Ovary (tissue), 9 donors: Measurements from ENCODE around the gene EGF. TPM values are rescaled to one million over a fixed set of nuclear protein-coding genes. Genes with fewer than 3 reads are reported as not detected.

ENCODE experiments used
- DNase-seq, 5 donors: peaks; one replicate each; pipeline ENCODE4 v3.0.0-alpha.2; 2019 to 2020
- H3K27ac ChIP-seq, 2 donors: fragments of 200-600 bp; one replicate each; pipeline versions ENCODE4 v1.5.1 to v1.8.0; 2019 to 2022
- H3K27me3 ChIP-seq: fragments of 200-600 bp; one replicate; pipeline ENCODE4 v1.8.0; 2022
- H3K36me3 ChIP-seq: fragments of 200-600 bp; sonication (generic); one replicate; pipeline ENCODE4 v1.5.1; 2019
- H3K4me1 ChIP-seq: one replicate; pipeline ENCODE4 v1.8.1; 2013; ENCODE audit warnings: mild to moderate bottlenecking, moderate library complexity; ENCODE audit not compliant: insufficient read depth
- H3K4me3 ChIP-seq: fragments of 200-600 bp; sonication (generic); one replicate; pipeline ENCODE4 v1.5.1; 2017
- H3K9me3 ChIP-seq, 2 donors: fragments of 200-600 bp in 1 of 2; sonication (generic) in 1 of 2; one replicate each; pipeline versions ENCODE4 v1.5.1 to v1.8.1; 2013 to 2019; ENCODE audit warnings: mild to moderate bottlenecking in 1 of 2, moderate library complexity in 1 of 2
- CTCF ChIP-seq, 3 donors: fragments of 450-650 bp in 2 of 3; fragments of 200-600 bp in 1 of 3; IDR thresholded peaks; one replicate each; pipeline versions ENCODE4 v1.5.1 to v1.8.0; 2016 to 2022; ENCODE audit warnings: antibody characterized with exemption in 3 of 3, mild to moderate bottlenecking in 1 of 3
- EP300 ChIP-seq: sonication (generic); formaldehyde crosslinking; IDR thresholded peaks from one replicate; pipeline ENCODE4 v1.6.1; 2017; ENCODE audit warnings: antibody characterized with exemption
- POLR2A ChIP-seq: fragments of 450-650 bp; IDR thresholded peaks from one replicate; pipeline ENCODE4 v1.6.1; 2017; ENCODE audit warnings: antibody characterized with exemption, mild to moderate bottlenecking, moderate library complexity
- WGBS, 3 donors: extraction: QIAGEN DNeasy Blood & Tissue Kit in 1 of 3; methylation state at CpG; one replicate each; pipeline versions ENCODE4 v1.1.5 to v1.1.7; 2013 to 2017; 5-methylcytosine and 5-hydroxymethylcytosine counted together
- intact Hi-C, 4 donors: fragments of 100-400 bp; cut with DNase I; formaldehyde crosslinking; loops; one replicate each; pipeline versions ENCODE4 v1.11.0 to v1.15.1; 2022 to 2023
- polyA plus RNA-seq, 2 donors: library from polyadenylated mRNA; stranded (reverse); fragments of 200-250 nt in 1 of 2; fragments of 350-450 nt in 1 of 2; fragmentation: Illumina TruSeq in 1 of 2; extraction: RNeasy Lipid Tissue Mini Kit (QIAGEN cat#74804) in 1 of 2; gene quantifications; one replicate each; pipeline ENCODE4 v1.2.3, GENCODE V29; 2013 to 2014
- total RNA-seq, 7 donors: library from RNA; depleted of rRNA in 2 of 7; stranded (reverse); fragments of >200 nt in 2 of 7; fragmentation: NEBNext Ultra II Directional in 3 of 7; extraction: Animal tissue kit (Norgen Biotek cat#: 25700) in 3 of 7; gene quantifications; one replicate each; pipeline versions ENCODE4 v1.1.0 to v1.2.4, GENCODE V29; 2016 to 2023
- donor health status: DM: no; HTN: no; CAD: no; lungs with moderate emphysema.
- donor health status: DM: no; HTN: no; CAD: no.
- donor health status: Bipolar disorder and iron deficiency.
- donor health status: DM: yes; HTN: yes; CAD: no.
- donor health status: DM: no; HTN: no; CAD: no.
- donor health status: DM: yes; HTN: yes; CAD: no.

The EGF gene
- total and polyA plus RNA-seq, 9 donors: 0.12 to 0.87 (median 0.30) TPM; not detected in 4

GRCh38 chr4:109999585-109999912 lies 86.9 kb downstream of the EGF start:
- no peak overlapping the region for H3K4me3 ChIP-seq
- H3K4me1 ChIP-seq: no peaks in the 10 kb centered on the region
- no peaks in the 10 kb centered on the region for H3K9me3 ChIP-seq
- no peaks in the 10 kb centered on the region for H3K36me3 ChIP-seq
- H3K27ac ChIP-seq: no peak overlapping the region
- no peaks in the 10 kb centered on the region for H3K27me3 ChIP-seq
- DNase-seq: no peak
- TF ChIP-seq EP300 (no peak), POLR2A (no peak), CTCF (IDR thresholded peaks at IDR 0.05) (no peak)
- intact Hi-C loops: loop anchor here in 3 of 4 donors (2.0 to 5.0 kb wide), 2 partner anchors 517 to 518 kb away; no protein-coding TSS in a partner anchor
- WGBS, 3 donors: 71 to 79% (median 73%) methylated on average over 9 of the region's 9 CpGs

GRCh38 chr4:110002326-110002725 lies 89.6 kb downstream of the EGF start:
- no peak overlapping the region for H3K4me3 ChIP-seq
- WGBS, 3 donors: 13 to 36% (median 25%) methylated on average over 3 of the region's 3 CpGs
- H3K27ac ChIP-seq: no peak overlapping the region
- H3K9me3 ChIP-seq: no peaks in the 10 kb centered on the region
- DNase-seq: no peak
- H3K36me3 ChIP-seq: no peaks in the 10 kb centered on the region
- intact Hi-C loops: no loop called here
- H3K27me3 ChIP-seq: no peaks in the 10 kb centered on the region
- H3K4me1 ChIP-seq: no peaks in the 10 kb centered on the region
- TF ChIP-seq EP300 (no peak), POLR2A (no peak), CTCF (IDR thresholded peaks at IDR 0.05) (no peak)

DNA sequence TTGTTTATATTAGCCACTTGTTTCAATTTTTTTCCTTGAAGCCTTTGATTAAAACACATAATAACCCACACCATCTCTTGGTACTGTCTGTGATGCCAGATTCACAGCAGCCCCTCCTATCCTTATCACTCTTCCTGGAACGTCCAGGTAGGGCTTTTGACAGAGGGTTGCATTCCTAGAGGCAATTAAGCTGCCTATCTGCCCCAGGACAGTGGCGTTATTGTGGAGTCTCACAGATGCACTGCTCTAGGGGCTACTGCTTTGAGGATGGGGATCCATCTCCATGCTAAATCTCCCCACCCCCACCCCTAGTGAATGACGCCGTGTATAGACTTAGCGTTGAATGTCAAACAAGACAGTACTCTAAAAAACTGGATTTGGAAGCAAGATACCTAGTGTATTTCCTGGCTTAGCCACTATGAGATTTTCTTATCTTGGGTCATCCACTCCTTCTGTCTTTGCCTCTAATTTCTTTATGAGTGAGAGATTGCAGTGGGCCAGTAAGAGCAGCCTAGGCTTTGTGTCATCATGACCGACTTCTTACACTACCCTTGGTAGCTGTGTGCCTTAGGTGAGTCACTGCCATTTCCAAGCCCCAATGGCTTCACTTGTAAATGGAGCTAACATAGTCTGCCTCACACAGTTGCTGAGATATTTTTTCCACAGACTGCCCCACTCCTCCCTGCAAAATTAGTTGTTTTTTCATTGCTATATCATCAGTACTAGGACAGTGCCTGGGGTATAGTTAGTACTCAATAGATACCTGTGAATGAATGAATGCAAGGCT lies 90.9 kb downstream of the EGF start:
- Histone ChIP-seq H3K36me3 (no peaks in the 10 kb centered on the region), H3K9me3 (no peaks in the 10 kb centered on the region), H3K27me3 (no peaks in the 10 kb centered on the region), H3K4me1 (no peaks in the 10 kb centered on the region), H3K27ac (no peak overlapping the region), H3K4me3 (no peak overlapping the region)
- TF ChIP-seq POLR2A: no peak
- no peak for DNase-seq
- intact Hi-C loops: no loop called here
- WGBS, 3 donors: 45 to 54% (median 47%) methylated on average over 6 of the region's 6 CpGs

DNA sequence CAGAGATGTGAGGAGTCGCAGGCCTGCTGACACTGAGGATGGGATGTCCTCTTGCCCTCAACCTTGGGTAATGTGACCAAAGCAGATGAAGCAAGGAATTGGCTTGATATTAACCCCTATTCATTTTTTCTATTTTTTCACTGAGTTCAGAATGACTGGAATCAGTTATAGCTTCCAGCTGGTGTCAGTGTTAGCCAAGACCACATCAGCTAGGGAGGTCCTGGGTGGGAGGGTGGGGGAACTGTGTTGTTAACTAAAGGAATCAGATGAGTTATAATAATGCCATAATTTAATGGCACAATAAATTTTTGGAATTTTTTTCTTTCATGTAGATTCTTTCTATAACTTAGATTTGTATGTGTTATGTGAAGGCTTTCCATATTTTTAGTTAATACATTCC lies 91.9 kb downstream of the EGF start:
- intact Hi-C loops: no loop called here
- Histone ChIP-seq H3K4me3 (no peak overlapping the region), H3K36me3 (no peaks in the 10 kb centered on the region), H3K4me1 (no peaks in the 10 kb centered on the region), H3K27me3 (no peaks in the 10 kb centered on the region), H3K27ac (no peak overlapping the region), H3K9me3 (no peaks in the 10 kb centered on the region)
- WGBS, 3 donors: 12 to 48% (median 27%) methylated on average over 1 of the region's 1 CpG
- DNase-seq: no peak
- TF ChIP-seq EP300: no peak
- no peak for TF ChIP-seq POLR2A
- no peak for TF ChIP-seq CTCF (IDR thresholded peaks at IDR 0.05)

- Histone ChIP-seq H3K27me3 (no peaks in the 10 kb centered on the region), H3K4me3 (no peak overlapping the region), H3K9me3 (no peaks in the 10 kb centered on the region), H3K36me3 (no peaks in the 10 kb centered on the region), H3K4me1 (no peaks in the 10 kb centered on the region), H3K27ac (no peak overlapping the region)
- TF ChIP-seq EP300 (no peak), POLR2A (no peak), CTCF (IDR thresholded peaks at IDR 0.05) (peak in 2 of 3 donors; percentile 15 to 31)
- 0 to 4% (median 2%) methylated on average over 1 of the region's 1 CpG for WGBS, 3 donors
- intact Hi-C loops: loop anchor here in 1 of 4 donors (5.0 kb wide), 1 partner anchor 507 kb away; no protein-coding TSS in a partner anchor
- no peak for DNase-seq
Measured at GRCh38 chr4:110005461-110006056, 92.9 kb downstream of the EGF start.
